Measurements from ENCODE around the gene VASH2. TPM values are rescaled to one million over a fixed set of nuclear protein-coding genes. Genes with fewer than 3 reads are reported as not detected.

Gene VASH2
- total RNA-seq, 4 donors from 2014 or later = 0.38 to 1.5 (median 1.1) TPM; not detected in 1

- TF ChIP-seq CTCF (IDR thresholded peaks at IDR 0.05; ENCODE audit: low read depth) = no peak
These were observed 23.1 kb downstream of the VASH2 start for GRCh38 chr1:212973426-212973825.

- TF ChIP-seq CTCF (IDR thresholded peaks at IDR 0.05; ENCODE audit: low read depth) = no peak
These were observed 23.6 kb downstream of the VASH2 start for GRCh38 chr1:212973899-212974298.

GRCh38 chr1:212974711-212975110 is 24.4 kb downstream of the VASH2 start:
- no peak for TF ChIP-seq CTCF (IDR thresholded peaks at IDR 0.05; ENCODE audit: low read depth)

GRCh38 chr1:212975111-212975918 is 25.0 kb downstream of the VASH2 start:
- TF ChIP-seq CTCF (IDR thresholded peaks at IDR 0.05; ENCODE audit: low read depth) = no peak

GRCh38 chr1:212976586-212976985 is 26.2 kb downstream of the VASH2 start:
- TF ChIP-seq CTCF (IDR thresholded peaks at IDR 0.05; ENCODE audit: low read depth) = no peak

GRCh38 chr1:212977781-212978645 is 27.7 kb downstream of the VASH2 start:
- TF ChIP-seq CTCF (IDR thresholded peaks at IDR 0.05; ENCODE audit: low read depth) = no peak

Data from subcutaneous adipose tissue (tissue), 4 donors.